ENCODE measurements around the gene CYB561. TPM values are rescaled to one million over a fixed set of nuclear protein-coding genes. Genes with fewer than 3 reads are reported as not detected.

The CYB561 gene, protein sequence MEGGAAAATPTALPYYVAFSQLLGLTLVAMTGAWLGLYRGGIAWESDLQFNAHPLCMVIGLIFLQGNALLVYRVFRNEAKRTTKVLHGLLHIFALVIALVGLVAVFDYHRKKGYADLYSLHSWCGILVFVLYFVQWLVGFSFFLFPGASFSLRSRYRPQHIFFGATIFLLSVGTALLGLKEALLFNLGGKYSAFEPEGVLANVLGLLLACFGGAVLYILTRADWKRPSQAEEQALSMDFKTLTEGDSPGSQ
- total RNA-seq (2014; rRNA removed; shearing (Covaris generic)): 34.2 and 36.1 TPM in 2 replicates

GRCh38 chr17:63445954-63446752, at the start of gene CYB561:
Gene CYB561, minus strand, starts transcription at chr17:63446306. Its CDS starts 8,759 bp downstream, at chr17:63437547.
- peak; percentile 60 for DNase-seq (ENCODE audit: low read depth)

DNA sequence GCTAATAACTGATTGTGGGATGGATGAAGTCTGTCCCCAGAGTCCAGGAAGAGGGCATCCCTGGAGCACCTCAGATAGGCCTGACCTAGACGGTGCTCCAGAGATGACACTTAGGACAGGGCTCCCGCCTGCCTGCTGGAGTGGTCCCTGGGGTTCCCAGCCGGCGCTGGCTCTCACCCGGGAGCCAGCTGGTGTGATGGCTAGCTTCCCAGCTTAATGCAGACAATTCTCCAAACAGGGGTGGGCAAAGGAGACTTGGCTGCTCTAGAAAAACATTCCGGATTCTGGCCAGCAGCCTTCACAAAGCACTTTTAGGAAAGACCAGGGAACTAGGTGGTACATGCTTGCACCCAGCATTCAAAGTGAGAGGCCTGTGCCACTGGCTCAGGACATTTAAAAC, 49.4 kb upstream of the CYB561 start:
- no peak for DNase-seq (ENCODE audit: low read depth)

GRCh38 chr17:63494300-63494928, 48.3 kb upstream of the CYB561 start:
- no peak for DNase-seq (ENCODE audit: low read depth)

DNA sequence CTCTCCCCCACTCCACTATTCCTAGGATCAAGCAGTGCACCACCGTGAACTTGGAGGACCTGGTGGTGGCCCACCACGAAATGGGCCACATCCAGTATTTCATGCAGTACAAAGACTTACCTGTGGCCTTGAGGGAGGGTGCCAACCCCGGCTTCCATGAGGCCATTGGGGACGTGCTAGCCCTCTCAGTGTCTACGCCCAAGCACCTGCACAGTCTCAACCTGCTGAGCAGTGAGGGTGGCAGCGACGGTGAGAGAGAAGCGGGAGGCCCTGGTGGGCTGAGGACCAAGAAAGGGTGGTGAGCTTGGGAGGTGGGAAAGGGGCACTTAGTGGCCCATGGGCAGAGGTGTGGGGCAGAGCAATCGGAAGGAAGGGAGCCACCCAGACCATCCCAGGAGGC, 47.3 kb upstream of the CYB561 start:
- no peak for DNase-seq (ENCODE audit: low read depth)

DNA sequence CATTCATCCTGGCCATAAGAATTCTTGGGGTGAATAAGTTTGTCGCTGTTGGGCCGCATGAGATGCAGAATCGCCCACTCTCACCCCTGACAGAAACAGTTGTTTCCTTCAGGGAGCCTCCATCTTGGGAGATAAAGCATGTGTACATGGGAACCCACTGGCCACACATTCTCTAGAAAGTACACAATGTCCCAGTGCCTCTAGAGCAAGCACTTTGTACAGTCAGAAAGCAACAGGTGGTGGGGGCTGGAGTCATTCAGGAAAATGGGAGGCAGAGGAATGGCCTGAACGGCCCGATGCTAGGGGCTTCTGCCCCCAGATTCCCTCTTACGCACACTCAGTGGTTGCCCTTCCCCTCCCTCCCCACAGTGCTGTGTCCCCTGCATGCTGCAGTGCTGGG, 46.8 kb upstream of the CYB561 start:
- DNase-seq (ENCODE audit: low read depth): no peak

GRCh38 chr17:63491977-63492618, 46.0 kb upstream of the CYB561 start:
- DNase-seq (ENCODE audit: low read depth): no peak

GRCh38 chr17:63491413-63491812, 45.3 kb upstream of the CYB561 start:
- no peak for DNase-seq (ENCODE audit: low read depth)

- DNase-seq (ENCODE audit: low read depth): no peak
Observed at GRCh38 chr17:63490858-63491400, 44.8 kb upstream of the CYB561 start.

DNA sequence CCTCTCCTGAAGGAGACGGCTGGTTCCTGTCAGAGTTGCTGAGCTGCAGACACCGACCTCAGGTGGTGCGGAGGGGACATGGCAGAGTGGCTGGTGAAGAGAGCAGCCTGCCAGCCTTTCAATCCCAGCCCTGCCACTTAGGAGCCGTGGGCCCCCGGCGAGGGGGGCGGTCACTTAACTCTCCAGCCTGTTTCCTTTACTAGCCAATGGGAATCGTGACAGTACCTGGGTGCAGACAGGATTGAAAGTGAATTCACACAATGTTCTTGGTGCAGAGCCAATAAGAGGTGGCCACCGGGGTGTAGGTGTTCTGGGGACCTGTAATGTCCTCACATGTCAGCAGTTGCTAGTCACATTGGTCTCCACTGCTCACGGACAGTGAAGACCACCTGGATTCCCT, 44.2 kb upstream of the CYB561 start:
- no peak for DNase-seq (ENCODE audit: low read depth)

DNA sequence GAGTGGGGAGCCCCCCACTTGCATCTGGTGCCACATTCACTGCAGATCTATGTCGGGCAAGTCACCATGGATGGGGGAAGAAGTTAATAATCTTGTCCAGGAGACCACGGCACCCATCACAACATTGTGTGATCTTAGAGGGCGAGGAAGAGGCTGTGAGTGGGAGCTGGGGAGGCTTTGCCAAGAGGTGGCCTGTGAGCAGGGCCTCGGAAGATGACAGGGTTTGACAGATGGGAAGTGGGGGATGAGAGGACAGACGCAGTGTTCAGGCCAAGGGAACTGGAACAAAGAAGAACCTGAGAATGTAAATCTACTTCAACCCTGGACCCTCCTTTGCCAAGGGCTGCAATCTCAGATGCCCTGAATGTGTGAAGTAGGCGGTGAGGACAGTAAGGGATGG, 43.2 kb upstream of the CYB561 start:
- DNase-seq (ENCODE audit: low read depth): no peak

- no peak for DNase-seq (ENCODE audit: low read depth)
Observed at GRCh38 chr17:63488851-63489250, 42.7 kb upstream of the CYB561 start.

DNA sequence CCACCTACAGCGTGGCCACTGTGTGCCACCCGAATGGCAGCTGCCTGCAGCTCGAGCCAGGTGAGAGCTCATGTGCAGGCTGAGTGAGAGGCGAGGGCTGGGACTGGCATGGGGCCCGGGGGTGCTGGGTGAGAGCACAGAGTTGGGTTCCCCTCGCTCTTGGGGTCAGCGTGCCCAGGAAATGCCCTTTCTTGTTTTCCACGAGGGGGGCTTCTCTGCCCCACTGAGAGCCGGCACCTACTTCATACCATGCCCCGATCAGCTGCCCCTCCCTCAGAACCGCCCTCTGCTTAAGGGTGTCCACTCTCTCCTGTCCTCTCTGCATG, 40.9 kb upstream of the CYB561 start:
- no peak for DNase-seq (ENCODE audit: low read depth)

DNA sequence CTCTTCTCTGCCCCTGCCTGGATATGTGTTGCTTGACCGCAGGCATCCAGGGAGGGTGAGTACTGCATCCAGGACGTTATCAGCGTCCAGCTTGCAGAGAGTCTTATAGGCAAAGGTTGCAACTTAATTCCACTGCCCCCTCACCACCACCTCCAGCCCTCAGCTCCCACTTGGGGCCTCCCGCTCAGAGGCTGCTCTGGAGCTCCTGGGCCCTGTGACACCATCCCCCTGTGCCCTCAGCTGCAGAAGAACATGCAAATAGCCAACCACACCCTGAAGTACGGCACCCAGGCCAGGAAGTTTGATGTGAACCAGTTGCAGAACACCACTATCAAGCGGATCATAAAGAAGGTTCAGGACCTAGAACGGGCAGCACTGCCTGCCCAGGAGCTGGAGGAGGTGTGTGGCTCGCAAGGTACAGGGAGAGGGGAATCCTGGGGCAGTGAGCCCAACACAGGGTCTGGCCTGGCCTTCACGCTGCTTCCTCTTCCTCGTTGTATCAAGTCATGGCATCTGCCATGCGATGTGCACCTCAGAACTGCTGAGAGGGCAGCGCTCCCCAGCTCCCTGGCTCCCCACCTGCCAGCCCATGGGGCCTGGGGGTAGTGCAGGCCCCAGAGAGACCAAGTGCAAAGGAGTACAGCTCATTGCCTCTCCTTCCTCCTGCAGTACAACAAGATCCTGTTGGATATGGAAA, 40.4 kb upstream of the CYB561 start:
- no peak for DNase-seq (ENCODE audit: low read depth)

GRCh38 chr17:63483655-63484575, 37.8 kb upstream of the CYB561 start:
- no peak for DNase-seq (ENCODE audit: low read depth)

- DNase-seq (ENCODE audit: low read depth): no peak
Observed at GRCh38 chr17:63483038-63483437, 36.9 kb upstream of the CYB561 start.

DNA sequence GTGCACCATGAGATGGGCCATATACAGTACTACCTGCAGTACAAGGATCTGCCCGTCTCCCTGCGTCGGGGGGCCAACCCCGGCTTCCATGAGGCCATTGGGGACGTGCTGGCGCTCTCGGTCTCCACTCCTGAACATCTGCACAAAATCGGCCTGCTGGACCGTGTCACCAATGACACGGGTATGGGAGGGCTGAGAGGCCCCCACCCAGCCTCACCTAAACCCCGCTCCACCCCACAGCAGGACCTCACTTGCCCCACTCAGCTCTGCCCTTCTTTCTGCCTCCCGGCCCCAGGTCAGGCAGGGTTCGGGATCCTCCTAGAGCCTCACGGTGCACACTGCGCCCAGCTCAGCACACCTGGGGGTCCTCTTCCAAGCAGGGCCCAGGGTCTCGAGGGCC, 36.4 kb upstream of the CYB561 start:
- DNase-seq (ENCODE audit: low read depth): no peak

DNA sequence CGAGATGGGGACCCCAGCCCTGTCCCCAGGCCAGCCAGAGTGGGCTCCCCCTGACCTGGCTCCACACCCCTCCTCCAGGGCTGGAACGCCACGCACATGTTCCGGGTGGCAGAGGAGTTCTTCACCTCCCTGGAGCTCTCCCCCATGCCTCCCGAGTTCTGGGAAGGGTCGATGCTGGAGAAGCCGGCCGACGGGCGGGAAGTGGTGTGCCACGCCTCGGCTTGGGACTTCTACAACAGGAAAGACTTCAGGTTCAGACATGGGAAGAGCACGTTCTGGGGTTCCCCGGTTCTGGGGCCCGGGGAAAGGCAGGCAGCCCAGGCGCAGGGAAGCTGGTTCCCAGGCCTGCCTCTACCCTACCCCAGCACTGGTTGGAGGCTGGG, 35.4 kb upstream of the CYB561 start:
- no peak for DNase-seq (ENCODE audit: low read depth)

DNA sequence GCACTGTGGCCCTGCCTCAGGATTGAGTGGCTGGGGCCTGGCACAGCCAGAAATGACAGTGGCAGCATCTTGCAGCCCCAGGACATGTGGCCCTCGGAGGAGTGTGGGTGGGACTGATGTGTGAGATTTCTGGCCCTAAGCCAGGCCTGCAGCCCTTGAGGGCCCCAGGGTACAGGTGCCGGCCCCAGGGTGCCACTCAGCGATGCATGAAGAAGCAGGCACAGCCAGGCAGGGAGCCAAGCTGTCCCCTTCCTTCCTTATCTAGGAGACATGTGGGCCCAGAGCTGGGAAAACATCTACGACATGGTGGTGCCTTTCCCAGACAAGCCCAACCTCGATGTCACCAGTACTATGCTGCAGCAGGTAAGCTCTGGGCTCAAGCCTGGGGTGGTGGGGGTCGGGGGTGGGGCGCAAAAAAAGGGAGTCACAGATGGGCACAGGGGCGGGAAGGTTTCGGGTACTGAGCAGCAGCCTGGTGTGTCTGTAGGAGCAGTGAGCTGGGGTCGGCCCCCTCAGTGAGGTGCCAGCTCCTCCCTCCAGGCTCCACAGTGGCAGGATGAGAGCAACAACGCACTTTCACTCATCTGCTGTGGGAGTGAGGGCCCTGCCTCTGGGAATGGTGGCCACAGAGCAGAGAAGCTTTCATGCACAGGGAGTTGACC, 34.9 kb upstream of the CYB561 start:
- DNase-seq (ENCODE audit: low read depth): no peak

- DNase-seq (ENCODE audit: low read depth): no peak
Observed at GRCh38 chr17:63480192-63480784, 34.2 kb upstream of the CYB561 start.

All from M059J (cell line).